ENCODE results near the gene NPHP3. TPM values are rescaled to one million over a fixed set of nuclear protein-coding genes. Genes with fewer than 3 reads are reported as not detected.
A peak's percentile ranks its signal among the peaks of the same experiment; 100 is the strongest.
"Not testable (repeated sequence)": the region's sequence is repeated elsewhere in the genome, so short reads cannot be mapped to it uniquely, and the experiment has no call there.

NPHP3 gene, protein sequence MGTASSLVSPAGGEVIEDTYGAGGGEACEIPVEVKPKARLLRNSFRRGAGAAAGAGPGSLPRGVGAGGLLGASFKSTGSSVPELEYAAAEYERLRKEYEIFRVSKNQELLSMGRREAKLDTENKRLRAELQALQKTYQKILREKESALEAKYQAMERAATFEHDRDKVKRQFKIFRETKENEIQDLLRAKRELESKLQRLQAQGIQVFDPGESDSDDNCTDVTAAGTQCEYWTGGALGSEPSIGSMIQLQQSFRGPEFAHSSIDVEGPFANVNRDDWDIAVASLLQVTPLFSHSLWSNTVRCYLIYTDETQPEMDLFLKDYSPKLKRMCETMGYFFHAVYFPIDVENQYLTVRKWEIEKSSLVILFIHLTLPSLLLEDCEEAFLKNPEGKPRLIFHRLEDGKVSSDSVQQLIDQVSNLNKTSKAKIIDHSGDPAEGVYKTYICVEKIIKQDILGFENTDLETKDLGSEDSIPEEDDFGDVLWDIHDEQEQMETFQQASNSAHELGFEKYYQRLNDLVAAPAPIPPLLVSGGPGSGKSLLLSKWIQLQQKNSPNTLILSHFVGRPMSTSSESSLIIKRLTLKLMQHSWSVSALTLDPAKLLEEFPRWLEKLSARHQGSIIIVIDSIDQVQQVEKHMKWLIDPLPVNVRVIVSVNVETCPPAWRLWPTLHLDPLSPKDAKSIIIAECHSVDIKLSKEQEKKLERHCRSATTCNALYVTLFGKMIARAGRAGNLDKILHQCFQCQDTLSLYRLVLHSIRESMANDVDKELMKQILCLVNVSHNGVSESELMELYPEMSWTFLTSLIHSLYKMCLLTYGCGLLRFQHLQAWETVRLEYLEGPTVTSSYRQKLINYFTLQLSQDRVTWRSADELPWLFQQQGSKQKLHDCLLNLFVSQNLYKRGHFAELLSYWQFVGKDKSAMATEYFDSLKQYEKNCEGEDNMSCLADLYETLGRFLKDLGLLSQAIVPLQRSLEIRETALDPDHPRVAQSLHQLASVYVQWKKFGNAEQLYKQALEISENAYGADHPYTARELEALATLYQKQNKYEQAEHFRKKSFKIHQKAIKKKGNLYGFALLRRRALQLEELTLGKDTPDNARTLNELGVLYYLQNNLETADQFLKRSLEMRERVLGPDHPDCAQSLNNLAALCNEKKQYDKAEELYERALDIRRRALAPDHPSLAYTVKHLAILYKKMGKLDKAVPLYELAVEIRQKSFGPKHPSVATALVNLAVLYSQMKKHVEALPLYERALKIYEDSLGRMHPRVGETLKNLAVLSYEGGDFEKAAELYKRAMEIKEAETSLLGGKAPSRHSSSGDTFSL (N-terminal part only)
- 18.0 TPM for total RNA-seq
- long read RNA-seq, partial matches to known transcripts, result 4 of 5 reads
- long read RNA-seq, other reads (novel, unspliced or antisense), result 1 of 5 reads

DNA sequence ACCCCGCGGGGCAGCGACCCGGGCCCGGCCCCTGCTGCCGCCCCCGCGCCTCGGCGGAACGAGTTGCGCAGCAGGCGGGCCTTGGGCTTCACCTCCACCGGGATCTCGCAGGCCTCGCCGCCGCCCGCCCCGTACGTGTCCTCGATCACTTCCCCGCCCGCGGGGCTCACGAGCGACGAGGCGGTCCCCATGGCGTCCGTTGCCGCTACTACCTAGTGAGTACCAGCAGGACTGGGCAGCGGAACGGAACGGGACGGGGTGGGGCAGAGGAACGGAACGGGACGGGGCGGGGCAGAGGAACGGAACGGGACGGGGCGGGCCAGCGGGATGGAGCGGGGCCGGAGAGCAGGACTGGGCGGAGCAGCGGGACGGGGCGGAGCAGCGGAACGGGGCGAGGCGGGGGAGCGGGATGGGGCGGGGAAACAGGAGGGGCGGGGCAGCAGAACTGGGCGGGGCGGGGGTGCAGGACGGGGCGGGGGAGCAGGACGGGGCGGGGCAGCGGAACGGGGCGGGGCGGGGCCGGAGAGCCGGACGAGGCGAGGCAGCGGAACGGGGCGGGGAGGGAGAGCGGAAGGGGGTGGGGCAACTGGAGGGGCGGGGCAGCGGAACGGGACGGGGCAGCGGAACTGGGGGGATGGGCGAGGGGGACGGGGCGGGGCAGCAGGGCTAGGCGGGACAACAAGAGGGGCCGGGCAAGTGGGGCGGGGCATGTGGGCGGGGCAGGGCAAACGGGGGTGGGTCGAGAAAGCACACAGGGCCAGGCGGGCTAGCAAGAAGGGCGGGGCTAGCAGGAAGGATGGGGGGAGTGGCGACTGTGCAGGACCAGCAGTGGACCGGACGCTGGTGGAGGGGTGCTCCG lies at the start of gene NPHP3:
NPHP3 (minus strand) TSS at position 245 of the 859 bp plus-strand sequence; CDS start at position 191, 54 bp downstream.
- peak; percentile 99 for DNase-seq (ENCODE audit: low spot score)

DNA sequence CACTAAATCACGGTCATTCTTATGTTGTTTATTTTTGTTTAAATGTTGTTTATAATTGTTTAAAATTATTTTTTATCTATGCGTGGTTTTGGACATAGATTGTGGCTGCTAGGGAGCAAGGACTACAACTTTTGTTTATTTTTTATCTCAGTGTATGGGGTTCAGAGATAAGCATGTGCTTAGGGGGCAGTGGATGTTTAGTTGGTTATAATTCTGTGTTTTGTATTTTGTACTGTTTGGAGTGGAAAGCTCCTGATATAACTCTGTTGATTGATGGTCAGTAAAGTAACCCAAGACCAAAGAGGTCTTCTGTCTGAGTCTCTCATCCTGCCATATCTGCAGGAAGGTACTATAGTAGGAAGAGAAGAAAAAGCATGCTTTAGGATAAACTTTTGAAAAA lies 36.5 kb upstream of the NPHP3 start:
- DNase-seq (ENCODE audit: low spot score), result no peak

DNA sequence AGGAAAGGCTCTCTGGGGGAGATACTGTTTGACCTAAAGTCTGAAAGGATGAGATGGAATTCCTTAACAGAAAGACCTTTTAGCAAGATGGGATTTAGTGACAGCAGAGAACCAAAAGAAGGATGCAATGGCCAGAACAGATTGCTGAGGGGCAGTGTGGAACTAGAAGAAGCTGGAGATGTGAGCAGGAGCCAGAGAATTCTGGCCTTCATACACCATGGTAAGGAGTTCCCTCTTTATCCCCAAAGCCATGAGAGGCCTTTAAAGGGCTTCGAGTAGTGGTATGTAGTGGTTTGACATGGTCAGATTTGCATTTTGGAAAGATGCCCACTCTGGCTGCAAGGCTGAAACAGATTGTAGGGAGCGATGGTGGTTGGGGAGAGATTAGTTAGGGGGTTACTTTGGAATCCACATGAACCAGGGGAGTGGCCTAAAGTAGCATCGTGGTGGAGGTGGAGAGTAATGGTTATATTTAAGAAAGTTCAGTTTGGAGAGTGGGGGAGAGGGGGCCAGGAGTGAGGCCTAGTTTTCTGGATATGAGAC lies 34.0 kb upstream of the NPHP3 start:
- DNase-seq (ENCODE audit: low spot score), result no peak

DNA sequence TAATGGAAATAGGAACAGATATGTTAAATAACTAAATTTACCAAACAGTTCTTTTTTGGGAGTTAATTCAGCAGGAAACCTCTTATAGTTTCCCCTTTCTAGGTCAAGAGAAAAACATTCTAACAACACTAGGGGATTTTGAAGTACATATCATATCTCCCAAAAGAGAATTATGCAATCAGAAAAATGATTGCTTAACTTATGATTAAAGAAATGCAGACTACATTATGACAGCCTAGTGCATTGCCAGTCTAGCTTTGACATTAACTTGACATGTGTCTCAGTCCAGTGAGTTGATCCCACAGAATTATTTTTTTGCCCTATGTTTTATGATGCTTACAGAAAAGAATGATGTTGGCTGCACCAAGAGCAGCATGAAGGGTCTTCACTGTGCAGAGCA lies 31.7 kb upstream of the NPHP3 start:
- no peak for DNase-seq (ENCODE audit: low spot score)

DNA sequence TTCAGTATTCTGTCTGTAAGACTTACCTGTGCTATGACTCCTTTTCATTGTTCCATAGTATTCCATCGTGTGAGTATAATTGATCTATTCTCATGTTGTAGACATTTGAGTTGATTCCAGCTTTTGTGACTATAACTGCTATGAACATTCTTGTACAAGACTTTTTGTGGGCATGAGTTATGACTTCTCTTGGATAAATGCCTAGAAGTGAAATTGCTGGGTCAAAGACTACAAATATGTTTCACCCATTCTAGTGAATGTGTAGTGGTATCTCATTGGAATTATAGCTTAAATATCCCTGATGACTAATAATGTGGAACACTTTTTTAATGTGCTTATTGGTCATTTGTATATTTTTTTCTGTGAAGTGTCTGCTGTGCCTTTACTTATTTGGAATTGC lies 27.6 kb upstream of the NPHP3 start:
- no peak for DNase-seq (ENCODE audit: low spot score)

DNA sequence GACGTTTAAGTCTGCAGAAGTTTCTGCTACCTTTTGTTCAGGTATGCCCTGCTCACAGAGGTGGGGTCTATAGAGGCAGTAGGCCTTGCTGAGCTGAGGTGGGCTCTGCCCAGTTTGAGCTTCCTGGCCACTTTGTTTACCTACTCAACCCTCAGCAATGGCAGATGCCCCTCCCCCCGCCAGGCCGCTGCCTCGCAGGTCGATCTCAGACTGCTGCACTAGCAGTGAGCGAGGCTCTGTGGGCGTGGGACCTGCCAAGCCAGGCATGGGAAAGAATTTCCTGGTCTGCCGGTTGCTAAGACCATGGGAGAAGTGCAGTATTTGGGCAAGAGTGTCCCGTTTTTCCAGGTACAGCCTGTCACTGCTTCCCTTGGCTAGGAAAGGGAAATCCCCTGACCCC lies 24.5 kb upstream of the NPHP3 start:
- DNase-seq (ENCODE audit: low spot score), result not testable (repeated sequence)

DNA sequence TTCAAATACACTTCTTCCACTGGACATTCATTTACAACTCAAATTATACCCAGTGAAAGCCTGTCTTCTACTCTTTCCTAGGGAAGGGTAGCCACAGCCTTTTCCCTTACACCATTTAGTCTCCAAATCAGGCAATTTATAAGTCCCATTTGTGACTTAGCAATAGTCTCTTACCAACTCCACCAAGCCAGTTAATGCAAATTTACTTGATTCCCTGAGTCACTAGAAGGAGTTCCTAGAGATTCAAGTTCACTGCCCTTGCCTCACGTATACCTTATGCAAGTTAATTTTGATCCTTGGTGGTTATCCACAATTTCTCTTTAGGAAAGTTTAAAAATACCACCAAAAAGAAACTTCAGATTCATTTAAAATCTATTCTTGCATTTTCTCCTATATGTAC lies 16.1 kb upstream of the NPHP3 start:
- DNase-seq (ENCODE audit: low spot score), result no peak

DNA sequence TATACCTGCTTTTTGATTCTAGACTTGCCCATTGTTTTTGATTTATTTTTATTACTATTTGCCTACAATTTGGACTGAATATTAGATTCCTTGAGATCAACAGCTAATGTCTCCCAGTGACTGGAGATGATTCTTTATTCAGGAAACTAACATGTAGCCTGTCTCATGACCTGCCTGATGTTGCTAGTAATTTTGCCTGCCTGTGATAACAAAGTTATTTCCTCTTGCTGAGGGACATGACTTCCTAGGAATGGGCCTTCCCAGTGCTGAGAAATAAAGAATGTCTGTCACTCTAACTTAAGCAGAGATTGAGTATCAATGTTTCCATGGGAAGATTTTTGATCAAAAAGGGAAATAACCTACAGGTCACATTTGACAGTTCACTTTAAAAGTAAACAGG lies 13.4 kb upstream of the NPHP3 start:
- DNase-seq (ENCODE audit: low spot score), result no peak

DNA sequence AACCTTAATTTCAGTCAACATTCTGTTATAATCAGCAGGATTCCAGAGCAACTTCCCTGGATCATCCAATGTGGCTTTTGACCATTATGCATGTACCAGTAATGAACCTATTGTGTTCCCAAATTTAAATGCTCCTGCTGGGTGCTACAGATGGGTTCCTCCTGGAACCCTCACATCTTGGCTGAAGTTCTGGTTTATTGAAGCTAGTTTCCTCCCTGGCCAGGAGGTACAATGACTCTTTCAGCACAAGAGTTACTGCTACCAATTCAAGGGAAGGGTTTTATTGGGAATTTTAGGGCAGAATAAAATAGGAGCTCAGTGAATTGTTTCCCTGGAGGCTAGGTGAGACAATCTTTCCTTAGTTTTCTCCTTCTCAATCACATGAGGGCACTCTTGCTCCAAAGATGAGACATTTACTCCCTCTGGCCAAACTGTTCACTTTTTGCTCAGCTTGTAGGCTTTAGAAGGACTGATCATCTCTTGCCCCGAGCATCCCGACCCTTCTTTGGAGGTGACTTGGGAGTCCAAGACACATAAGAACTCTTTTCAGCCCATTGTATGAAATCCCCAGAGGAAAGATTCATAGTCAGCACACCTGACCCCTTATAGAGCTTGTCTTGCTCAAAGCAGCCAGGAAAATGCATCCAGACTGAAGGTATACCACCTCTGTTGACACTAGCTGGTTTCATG lies 8.8 kb upstream of the NPHP3 start:
- DNase-seq (ENCODE audit: low spot score), result no peak

DNA sequence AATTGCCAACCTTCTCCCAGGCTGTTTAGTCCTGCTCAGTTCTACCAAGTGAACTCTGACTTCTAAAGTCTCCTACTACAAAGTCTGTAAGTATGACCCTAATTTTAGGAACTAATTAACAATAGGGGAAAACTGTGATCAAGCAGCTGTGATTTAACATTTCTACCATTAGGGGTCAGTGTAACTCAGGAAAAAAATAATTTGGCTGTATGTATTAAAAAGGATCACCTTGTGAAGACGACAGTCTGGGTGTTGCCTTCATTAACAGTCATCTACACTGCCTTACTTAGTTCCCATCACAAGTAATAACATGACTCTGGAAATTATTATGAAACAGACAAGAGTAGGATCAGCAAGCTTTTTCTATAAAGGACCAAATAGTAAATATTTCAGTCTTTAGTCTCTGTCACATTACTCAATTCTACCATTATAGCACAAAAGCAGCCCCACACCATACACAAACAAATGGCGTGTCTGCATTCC lies 4.2 kb upstream of the NPHP3 start:
- no peak for DNase-seq (ENCODE audit: low spot score)

DNA sequence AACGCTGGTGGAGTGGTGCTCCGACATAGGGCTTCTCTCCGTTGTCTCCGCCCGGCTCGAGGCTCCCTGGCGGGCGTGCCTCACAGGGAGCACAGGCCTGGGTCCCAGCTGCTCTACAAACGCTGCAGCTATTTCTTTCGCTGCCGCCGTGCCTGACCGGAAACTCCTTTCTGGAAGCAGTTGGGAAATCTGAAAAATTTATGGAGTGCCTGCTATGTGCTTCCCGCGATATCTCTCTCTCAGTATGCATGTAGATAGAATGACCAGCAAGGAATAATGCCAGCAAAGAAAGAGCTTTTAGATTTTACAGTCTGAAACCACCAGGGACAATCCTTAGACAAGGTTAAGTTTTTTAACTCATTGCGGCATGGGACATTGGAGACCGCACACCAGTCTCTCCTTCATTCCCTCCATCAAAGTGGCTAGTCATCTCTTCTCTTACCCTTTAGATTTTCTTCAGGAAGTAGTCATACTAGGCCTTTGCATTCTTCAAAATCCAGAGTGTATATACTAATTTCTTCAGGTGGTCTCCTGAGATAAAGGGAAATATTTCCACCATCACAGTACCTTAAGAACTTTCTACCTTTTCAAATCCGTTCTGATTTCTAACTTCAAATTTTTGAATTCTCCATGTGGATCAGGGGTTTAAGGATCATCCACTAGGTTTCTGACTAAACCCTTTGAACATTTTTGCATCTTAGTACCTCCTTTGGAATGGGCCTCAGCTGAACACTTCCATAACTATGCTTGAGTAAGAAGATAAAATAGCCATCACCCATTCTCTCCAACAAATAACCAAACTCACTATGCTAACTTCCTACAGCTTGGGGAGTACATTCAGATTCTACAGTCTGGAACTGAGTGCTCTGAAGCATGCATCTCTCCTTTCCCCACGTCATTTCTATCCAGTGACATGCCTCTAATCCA lies 1.1 kb upstream of the NPHP3 start:
- DNase-seq (ENCODE audit: low spot score), result no peak

DNA sequence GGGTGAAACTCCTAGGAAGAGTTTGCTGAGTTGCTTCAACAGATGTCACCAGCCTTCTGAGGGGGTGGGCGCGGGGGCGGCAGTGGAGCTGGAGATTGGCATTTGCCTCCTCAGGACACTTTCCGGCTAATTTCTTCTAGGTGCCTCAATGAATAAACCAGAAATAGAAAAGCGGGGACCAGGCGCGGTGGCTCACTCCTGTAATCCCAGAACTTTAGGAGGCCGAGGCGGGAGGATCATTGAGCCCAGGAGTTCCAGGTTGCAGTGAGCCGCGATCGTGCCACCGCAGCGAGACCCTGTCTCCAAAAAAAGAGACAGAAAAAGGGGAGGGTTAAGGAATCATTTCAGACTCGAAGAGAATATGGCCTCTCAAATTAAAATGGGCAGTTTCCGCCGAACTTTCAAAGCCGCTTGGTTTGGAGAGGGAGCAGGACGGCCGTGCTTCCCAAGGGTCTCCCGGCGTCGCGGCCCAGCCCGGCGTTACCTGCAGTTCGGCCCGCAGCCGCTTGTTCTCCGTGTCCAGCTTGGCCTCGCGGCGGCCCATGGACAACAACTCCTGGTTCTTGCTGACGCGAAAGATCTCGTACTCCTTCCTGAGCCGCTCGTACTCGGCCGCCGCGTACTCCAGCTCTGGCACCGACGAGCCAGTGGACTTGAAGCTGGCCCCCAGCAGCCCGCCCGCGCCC lies 587 bp downstream of the NPHP3 start:
- peak; percentile 93 for DNase-seq (ENCODE audit: low spot score)

DNA sequence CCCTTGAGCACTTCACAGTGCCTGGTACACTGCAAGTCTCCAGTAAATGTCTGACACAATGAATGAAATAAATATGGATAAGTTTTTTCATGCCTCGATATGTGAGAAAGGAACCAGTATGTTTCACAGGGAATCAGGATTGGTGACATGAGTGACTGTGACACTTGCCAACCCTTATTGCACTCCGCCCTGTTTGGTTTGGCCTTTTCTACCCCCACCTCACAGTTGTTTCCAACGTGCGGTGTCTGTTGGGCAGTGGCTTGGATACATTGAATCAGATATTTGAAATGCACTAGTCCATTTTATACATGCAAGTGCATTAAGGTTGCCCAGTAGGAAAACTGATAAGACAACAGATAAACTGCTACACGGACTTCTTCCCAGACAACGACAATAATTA lies 2.0 kb downstream of the NPHP3 start:
- DNase-seq (ENCODE audit: low spot score), result no peak

DNA sequence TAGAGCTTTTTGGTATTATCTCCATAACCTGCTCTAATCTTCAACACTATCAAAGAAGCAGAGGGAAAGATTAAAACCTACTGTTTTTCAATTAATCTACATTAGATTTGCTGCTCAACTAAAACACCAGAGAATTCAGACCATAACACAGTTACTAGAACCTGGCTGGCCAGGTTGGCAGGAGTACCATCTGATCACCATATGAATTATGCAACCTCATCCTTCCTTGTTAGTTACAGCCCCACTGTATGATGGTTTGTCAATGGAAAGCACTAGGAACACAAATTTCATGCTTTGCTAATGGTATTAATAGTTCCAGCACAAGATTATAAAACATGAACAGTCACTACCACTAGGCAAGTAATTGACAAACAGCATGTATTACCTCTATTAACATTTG lies 5.8 kb downstream of the NPHP3 start:
- no peak for DNase-seq (ENCODE audit: low spot score)

DNA sequence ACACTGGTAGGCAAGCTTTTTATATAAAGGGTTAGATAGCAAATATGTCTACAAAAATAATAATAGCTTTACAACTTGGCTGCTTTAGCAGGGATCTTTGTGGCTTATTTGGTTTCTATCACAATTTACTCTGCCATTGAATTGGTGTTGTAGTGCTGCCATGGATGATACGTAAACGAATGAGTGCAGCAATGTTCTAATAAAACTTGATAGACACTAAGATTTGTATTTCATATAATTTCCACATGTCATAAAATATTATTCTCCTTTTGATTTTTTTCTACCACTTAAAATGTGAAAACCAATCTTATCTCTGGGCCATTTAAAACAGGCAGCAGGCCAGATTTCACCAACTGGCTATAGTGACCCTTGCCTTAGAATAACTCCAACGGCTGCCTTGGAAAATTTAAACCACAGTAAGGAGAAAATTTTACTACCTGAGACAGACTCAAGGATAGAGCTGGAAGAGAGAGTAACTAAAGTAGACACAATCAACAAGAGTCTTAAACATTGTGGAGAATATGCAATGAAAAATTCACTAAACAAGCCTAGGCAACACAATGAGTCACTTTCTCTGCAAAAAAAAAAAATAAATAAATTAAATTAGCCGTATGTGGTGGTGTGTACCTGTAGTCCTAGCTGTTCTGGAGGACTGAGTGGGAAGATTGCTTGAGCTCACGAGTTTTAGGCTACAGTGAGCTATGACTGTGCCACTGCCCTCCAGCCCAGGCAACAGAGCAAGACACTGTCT lies 8.1 kb downstream of the NPHP3 start:
- no peak for DNase-seq (ENCODE audit: low spot score)

DNA sequence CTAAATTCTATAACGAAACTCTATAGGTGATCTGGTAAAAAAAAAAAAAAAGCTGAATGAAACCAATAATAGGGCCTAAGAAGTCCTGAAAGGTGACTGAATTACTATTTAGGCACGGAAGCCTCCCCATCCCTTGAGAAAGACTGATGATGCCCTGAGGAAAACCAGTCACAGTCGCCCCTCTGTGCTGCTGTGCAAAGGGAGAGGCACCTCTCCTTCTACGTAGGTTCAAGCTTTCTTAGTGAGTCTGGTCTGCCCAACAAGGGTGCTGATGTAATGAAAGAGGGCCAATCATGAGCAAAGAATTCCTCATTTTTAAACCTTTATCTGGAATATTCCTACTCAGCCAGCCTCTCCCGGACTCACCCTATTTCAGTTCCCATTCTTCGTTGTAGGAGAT lies 11.9 kb downstream of the NPHP3 start:
- no peak for DNase-seq (ENCODE audit: low spot score)

DNA sequence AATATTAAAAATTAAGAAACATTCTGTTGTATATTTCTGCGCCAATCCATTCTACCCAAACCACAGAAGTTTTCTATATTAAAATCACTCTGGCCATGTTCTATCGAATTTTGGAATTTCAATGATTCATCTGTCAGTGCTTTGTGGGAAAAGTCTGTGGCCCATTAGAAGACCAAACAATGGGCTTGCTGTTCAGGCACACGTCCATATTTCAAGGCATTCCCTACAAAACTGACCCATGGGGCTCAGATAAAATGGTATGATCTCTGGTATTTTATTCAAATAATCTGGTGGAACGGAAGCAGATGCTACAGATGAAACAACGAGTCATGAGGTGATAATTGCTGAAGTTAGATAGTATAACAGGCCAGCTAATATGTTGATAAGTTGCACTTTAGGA lies 12.4 kb downstream of the NPHP3 start:
- no peak for DNase-seq (ENCODE audit: low spot score)

Measured in mesenteric fat pad (tissue), 1 donor.